ENCODE data around the gene ZNF438. TPM values are rescaled to one million over a fixed set of nuclear protein-coding genes. Genes with fewer than 3 reads are reported as not detected.

The ZNF438 gene
- total and polyA plus RNA-seq, 4 experiments from 2014 or later: 2.0 to 4.5 (median 3.9) TPM

DNA sequence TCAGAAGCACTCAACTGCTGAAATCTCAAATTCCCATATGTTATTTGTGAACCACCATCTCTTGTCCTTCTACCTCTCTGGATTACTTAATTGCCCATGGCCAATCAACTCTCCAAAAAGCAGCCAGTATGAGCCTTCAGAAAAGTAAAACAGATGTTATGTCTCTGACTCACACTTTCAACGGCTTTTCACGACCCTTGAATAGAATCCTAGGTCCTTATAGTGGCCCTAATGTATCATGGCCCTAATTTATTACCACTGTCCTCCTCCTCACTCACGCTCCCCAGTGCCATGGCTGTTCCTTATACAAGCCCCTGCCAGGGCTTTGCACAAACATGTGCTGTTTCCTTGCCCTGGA is 20.0 kb downstream of the ZNF438 start:
- H3K9me3 ChIP-seq (ENCODE audit: control insufficient read depth in 1 of 2, low read length in 2 of 2): no peaks in the 10 kb centered on the region
- ChIA-PET POLR2A (ENCODE audit: partially characterized antibody) (no interaction called here), CTCF (ENCODE audit: partially characterized antibody) (no interaction called here)
- Mint-ChIP-seq H3K27ac (no peak overlapping the region), H3K9me3 (no peaks in the 10 kb centered on the region), H3K36me3 (peaks cover 0 to 10% of the 10 kb centered on the region in 2 donors), H3K4me3 (no peak overlapping the region), H3K27me3 (no peaks in the 10 kb centered on the region), H3K4me1 (peaks cover 0 to 10% (median 5%) of the 10 kb centered on the region in 4 donors)
- H3K4me3 ChIP-seq (ENCODE audit: low read length in 2 of 2): no peak overlapping the region
- DNase-seq: no peak
- no peaks in the 10 kb centered on the region for H3K36me3 ChIP-seq (ENCODE audit: insufficient read depth, low read length)
- intact Hi-C loops (cut with micrococcal nuclease): no loop called here
- H3K4me1 ChIP-seq (ENCODE audit: insufficient read depth, low read length): no peaks in the 10 kb centered on the region
- H3K27ac ChIP-seq (ENCODE audit: low read depth, low read length): no peak overlapping the region
- no peaks in the 10 kb centered on the region for H3K27me3 ChIP-seq (ENCODE audit: insufficient read depth, low read length)

DNA sequence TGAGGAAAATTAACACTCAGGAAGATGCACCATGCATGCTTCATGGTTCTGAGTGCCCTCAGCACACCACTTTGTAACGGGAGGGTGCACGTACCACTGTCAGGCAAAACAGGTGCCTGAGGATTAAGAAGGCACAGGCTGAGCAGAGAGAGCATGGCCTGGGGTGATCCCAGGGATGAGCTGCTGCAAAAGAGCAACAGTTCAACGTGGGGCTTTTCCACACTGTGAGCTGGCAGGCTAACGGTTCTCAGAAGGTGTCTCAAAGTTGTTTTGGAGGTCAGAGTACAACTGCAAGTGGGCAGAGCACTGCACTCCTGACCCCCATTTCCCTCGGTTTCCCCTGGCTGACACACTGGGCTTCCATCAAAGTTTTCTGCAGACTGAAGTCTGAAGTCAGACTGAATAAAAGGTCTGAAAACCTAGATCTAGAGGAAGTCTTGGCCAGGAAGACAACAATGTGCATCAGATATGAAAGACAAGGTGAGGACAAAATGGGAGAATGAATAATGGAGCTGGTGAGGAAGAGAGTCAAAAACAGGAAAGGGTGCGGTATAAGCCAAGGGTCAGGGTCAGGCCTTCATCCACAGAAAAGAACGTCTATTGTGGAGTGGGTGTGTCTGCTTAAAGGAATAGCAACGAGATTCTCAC is 20.5 kb downstream of the ZNF438 start:
- no peaks in the 10 kb centered on the region for H3K27me3 Mint-ChIP-seq
- H3K4me1 Mint-ChIP-seq: peaks cover 2 to 10% (median 5%) of the 10 kb centered on the region in 4 donors
- DNase-seq: no peak
- no peak overlapping the region for H3K4me3 Mint-ChIP-seq
- Histone ChIP-seq H3K4me1 (ENCODE audit: insufficient read depth, low read length) (no peaks in the 10 kb centered on the region), H3K27me3 (ENCODE audit: insufficient read depth, low read length) (no peaks in the 10 kb centered on the region), H3K27ac (ENCODE audit: low read depth, low read length) (no peak overlapping the region), H3K9me3 (ENCODE audit: control insufficient read depth in 1 of 2, low read length in 2 of 2) (no peaks in the 10 kb centered on the region), H3K36me3 (ENCODE audit: insufficient read depth, low read length) (no peaks in the 10 kb centered on the region), H3K4me3 (ENCODE audit: low read length in 2 of 2) (no peak overlapping the region)
- ChIA-PET CTCF (ENCODE audit: partially characterized antibody) (no interaction called here), POLR2A (ENCODE audit: partially characterized antibody) (no interaction called here)
- H3K27ac Mint-ChIP-seq: no peak overlapping the region
- H3K36me3 Mint-ChIP-seq: peaks cover 0 to 10% of the 10 kb centered on the region in 2 donors
- intact Hi-C loops (cut with micrococcal nuclease): no loop called here
- no peaks in the 10 kb centered on the region for H3K9me3 Mint-ChIP-seq

DNA sequence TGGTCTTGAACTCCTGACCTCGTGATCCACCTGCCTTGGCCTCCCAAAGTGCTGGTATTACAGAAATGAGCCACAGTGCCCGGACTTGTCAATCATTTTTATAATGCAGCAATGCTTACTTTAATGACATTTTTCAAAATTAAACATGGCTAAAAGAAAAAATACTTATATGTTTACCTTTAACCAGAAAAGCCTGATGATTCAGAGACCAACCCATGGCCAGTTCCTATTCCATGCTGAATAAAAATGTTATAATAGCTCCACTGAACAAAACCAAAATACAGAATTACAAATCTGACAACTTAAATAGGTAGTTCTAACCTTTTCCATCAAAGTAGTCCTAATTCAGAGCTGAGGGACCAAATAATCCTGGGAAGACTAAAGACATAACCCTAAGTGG is 21.6 kb downstream of the ZNF438 start:
- DNase-seq: no peak
- H3K9me3 Mint-ChIP-seq: no peaks in the 10 kb centered on the region
- Histone ChIP-seq H3K27ac (ENCODE audit: low read depth, low read length) (no peak overlapping the region), H3K27me3 (ENCODE audit: insufficient read depth, low read length) (no peaks in the 10 kb centered on the region), H3K4me1 (ENCODE audit: insufficient read depth, low read length) (no peaks in the 10 kb centered on the region), H3K4me3 (ENCODE audit: low read length in 2 of 2) (no peak overlapping the region), H3K36me3 (ENCODE audit: insufficient read depth, low read length) (no peaks in the 10 kb centered on the region), H3K9me3 (ENCODE audit: control insufficient read depth in 1 of 2, low read length in 2 of 2) (no peaks in the 10 kb centered on the region)
- H3K4me3 Mint-ChIP-seq: no peak overlapping the region
- H3K27ac Mint-ChIP-seq: no peak overlapping the region
- peaks cover 0 to 10% of the 10 kb centered on the region in 2 donors for H3K36me3 Mint-ChIP-seq
- ChIA-PET CTCF (ENCODE audit: partially characterized antibody) (interaction anchor here (1.2 kb wide), 1 partner anchor 22 kb away, joined by 3 read pairs; the partner anchor contains the start of gene ZNF438), POLR2A (ENCODE audit: partially characterized antibody) (interaction anchor here (0.7 to 2.1 kb wide), 2 partner anchors 7 to 22 kb away, joined by 3 to 8 read pairs; partner anchors contain the start of gene ZNF438)
- intact Hi-C loops (cut with micrococcal nuclease): no loop called here
- peaks cover 6 to 14% (median 12%) of the 10 kb centered on the region in 4 donors for H3K4me1 Mint-ChIP-seq
- no peaks in the 10 kb centered on the region for H3K27me3 Mint-ChIP-seq

DNA sequence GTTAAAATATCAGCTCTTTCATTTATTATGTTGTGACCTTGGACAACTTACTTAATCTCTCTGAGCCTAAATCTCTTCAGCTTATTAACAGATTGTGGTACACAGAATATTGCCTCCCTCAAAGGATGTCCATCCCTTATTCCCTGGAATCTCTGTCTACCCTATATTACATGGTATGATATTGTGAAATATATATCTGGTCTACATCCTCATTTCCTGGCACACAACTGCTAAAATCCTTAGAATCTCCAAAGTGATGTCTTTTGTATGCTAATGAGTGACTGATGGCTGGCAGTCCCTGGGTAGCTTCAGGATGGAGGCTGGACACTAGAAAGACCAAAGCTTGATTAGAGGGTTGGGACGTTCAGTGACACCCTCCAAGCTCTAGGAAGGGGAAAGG is 25.8 kb downstream of the ZNF438 start:
- H3K4me3 Mint-ChIP-seq: no peak overlapping the region
- H3K4me1 Mint-ChIP-seq: peaks cover 14 to 30% (median 17%) of the 10 kb centered on the region in 4 donors
- CTCF ChIA-PET (ENCODE audit: partially characterized antibody): interaction anchor here (1.5 kb wide), 1 partner anchor 9 kb away, joined by 3 read pairs; no protein-coding TSS in a partner anchor
- Histone ChIP-seq H3K4me3 (ENCODE audit: low read length in 2 of 2) (no peak overlapping the region), H3K27ac (ENCODE audit: low read depth, low read length) (no peak overlapping the region), H3K27me3 (ENCODE audit: insufficient read depth, low read length) (no peaks in the 10 kb centered on the region), H3K4me1 (ENCODE audit: insufficient read depth, low read length) (peaks cover 12% of the 10 kb centered on the region), H3K36me3 (ENCODE audit: insufficient read depth, low read length) (no peaks in the 10 kb centered on the region), H3K9me3 (ENCODE audit: control insufficient read depth in 1 of 2, low read length in 2 of 2) (no peaks in the 10 kb centered on the region)
- no peaks in the 10 kb centered on the region for H3K9me3 Mint-ChIP-seq
- intact Hi-C loops (cut with micrococcal nuclease): no loop called here
- POLR2A ChIA-PET (ENCODE audit: partially characterized antibody): interaction anchor here (1.8 kb wide), 1 partner anchor 26 kb away, joined by 4 read pairs; the partner anchor contains the start of gene ZNF438
- peak overlapping the region in 2 of 7 donors; percentile 9 to 61 for H3K27ac Mint-ChIP-seq
- DNase-seq: no peak
- no peaks in the 10 kb centered on the region for H3K27me3 Mint-ChIP-seq
- no peaks in the 10 kb centered on the region for H3K36me3 Mint-ChIP-seq

DNA sequence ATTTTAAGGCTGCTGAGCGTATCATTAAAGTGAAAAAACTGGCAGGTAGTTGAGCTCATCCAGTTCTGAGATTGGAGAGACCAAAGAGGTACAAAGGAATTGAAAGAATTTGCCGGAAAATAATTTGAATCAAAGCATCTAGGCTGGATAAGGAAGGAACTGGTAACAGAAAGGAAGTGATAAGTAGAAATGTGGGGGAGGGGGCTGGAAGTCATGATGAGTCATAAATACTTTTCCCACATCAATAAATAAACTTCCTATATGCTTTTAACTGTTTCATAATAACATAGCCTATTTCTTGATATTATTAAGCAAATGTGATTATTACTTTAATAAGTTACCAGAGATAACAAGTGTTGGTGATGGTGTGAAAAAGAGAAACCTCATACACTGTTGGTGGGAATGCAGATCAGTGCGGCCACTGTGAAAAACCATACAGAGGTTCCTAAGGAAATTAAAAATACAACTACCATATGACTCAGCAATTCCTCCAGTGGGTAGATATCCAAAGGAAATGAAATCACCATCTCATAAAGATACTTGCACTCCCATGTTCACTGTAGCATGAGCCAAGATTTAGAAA is 27.0 kb downstream of the ZNF438 start:
- Mint-ChIP-seq H3K27ac (peak overlapping the region in 2 of 7 donors; percentile 32 to 80), H3K4me3 (no peak overlapping the region), H3K9me3 (no peaks in the 10 kb centered on the region), H3K36me3 (no peaks in the 10 kb centered on the region), H3K4me1 (peaks cover 17 to 37% (median 23%) of the 10 kb centered on the region in 4 donors), H3K27me3 (no peaks in the 10 kb centered on the region)
- H3K9me3 ChIP-seq (ENCODE audit: control insufficient read depth in 1 of 2, low read length in 2 of 2): no peaks in the 10 kb centered on the region
- no peaks in the 10 kb centered on the region for H3K36me3 ChIP-seq (ENCODE audit: insufficient read depth, low read length)
- intact Hi-C loops (cut with micrococcal nuclease): no loop called here
- H3K4me3 ChIP-seq (ENCODE audit: low read length in 2 of 2): no peak overlapping the region
- peaks cover 12% of the 10 kb centered on the region for H3K4me1 ChIP-seq (ENCODE audit: insufficient read depth, low read length)
- no peaks in the 10 kb centered on the region for H3K27me3 ChIP-seq (ENCODE audit: insufficient read depth, low read length)
- DNase-seq: no peak
- H3K27ac ChIP-seq (ENCODE audit: low read depth, low read length): no peak overlapping the region
- POLR2A ChIA-PET (ENCODE audit: partially characterized antibody): no interaction called here
- CTCF ChIA-PET (ENCODE audit: partially characterized antibody): interaction anchor here (1.5 kb wide), 1 partner anchor 10 kb away, joined by 3 read pairs; no protein-coding TSS in a partner anchor

DNA sequence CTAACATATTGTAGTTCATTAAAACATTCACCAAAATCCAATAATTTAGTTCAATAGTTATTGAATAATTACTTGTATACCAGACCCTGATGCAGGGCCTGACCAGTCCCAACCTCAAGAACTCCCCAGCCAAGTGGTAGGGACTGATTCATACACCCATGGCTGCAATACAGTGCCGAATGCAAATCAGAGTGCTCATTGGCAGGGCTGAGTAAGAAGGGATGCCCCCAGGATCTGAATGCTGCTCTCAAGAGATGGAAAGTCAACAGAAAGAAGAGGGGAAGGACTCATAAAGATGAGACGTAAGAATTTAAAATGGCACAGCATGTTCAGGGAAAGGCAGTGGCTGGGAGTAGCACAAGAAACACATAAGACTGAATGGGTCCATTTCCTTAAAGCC is 29.9 kb downstream of the ZNF438 start:
- no peaks in the 10 kb centered on the region for H3K9me3 Mint-ChIP-seq
- intact Hi-C loops (cut with micrococcal nuclease): no loop called here
- H3K27me3 Mint-ChIP-seq: no peaks in the 10 kb centered on the region
- Histone ChIP-seq H3K27ac (ENCODE audit: low read depth, low read length) (no peak overlapping the region), H3K4me3 (ENCODE audit: low read length in 2 of 2) (no peak overlapping the region), H3K4me1 (ENCODE audit: insufficient read depth, low read length) (peaks cover 28% of the 10 kb centered on the region), H3K9me3 (ENCODE audit: control insufficient read depth in 1 of 2, low read length in 2 of 2) (no peaks in the 10 kb centered on the region), H3K27me3 (ENCODE audit: insufficient read depth, low read length) (no peaks in the 10 kb centered on the region), H3K36me3 (ENCODE audit: insufficient read depth, low read length) (no peaks in the 10 kb centered on the region)
- no peak overlapping the region for H3K27ac Mint-ChIP-seq
- H3K4me3 Mint-ChIP-seq: no peak overlapping the region
- H3K36me3 Mint-ChIP-seq: no peaks in the 10 kb centered on the region
- peaks cover 30 to 55% (median 39%) of the 10 kb centered on the region in 4 donors for H3K4me1 Mint-ChIP-seq
- POLR2A ChIA-PET (ENCODE audit: partially characterized antibody): no interaction called here
- CTCF ChIA-PET (ENCODE audit: partially characterized antibody): no interaction called here
- DNase-seq: no peak

DNA sequence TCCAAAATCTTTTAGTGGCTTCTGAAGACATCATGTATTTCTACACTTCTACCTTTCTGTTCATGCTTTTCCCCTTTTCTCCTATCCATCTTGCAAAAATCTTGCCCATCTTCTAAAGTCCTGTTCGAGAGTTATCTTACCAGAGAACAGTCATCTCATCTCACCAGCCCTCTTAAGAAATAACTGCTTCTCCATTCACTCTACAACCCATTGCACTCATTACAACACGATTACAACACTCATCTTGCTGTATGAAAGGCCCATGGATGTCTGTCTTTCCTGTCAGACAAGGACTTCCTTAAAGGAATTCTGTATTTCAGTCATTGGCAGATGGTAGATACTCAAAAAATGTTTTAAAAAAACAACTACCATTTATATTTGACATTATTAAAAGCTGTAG is 30.8 kb downstream of the ZNF438 start:
- Mint-ChIP-seq H3K27me3 (no peaks in the 10 kb centered on the region), H3K9me3 (no peaks in the 10 kb centered on the region), H3K36me3 (no peaks in the 10 kb centered on the region), H3K4me1 (peaks cover 30 to 50% (median 40%) of the 10 kb centered on the region in 4 donors), H3K4me3 (peak overlapping the region in 1 of 8 donors; percentile 1), H3K27ac (no peak overlapping the region)
- intact Hi-C loops (cut with micrococcal nuclease): no loop called here
- CTCF ChIA-PET (ENCODE audit: partially characterized antibody): interaction anchor here (0.9 kb wide), 1 partner anchor 31 kb away, joined by 5 read pairs; the partner anchor contains the start of gene ZNF438
- no peak overlapping the region for H3K4me3 ChIP-seq (ENCODE audit: low read length in 2 of 2)
- H3K27ac ChIP-seq (ENCODE audit: low read depth, low read length): no peak overlapping the region
- no peaks in the 10 kb centered on the region for H3K27me3 ChIP-seq (ENCODE audit: insufficient read depth, low read length)
- no peak for DNase-seq
- peaks cover 28% of the 10 kb centered on the region for H3K4me1 ChIP-seq (ENCODE audit: insufficient read depth, low read length)
- no peaks in the 10 kb centered on the region for H3K36me3 ChIP-seq (ENCODE audit: insufficient read depth, low read length)
- POLR2A ChIA-PET (ENCODE audit: partially characterized antibody): no interaction called here
- H3K9me3 ChIP-seq (ENCODE audit: control insufficient read depth in 1 of 2, low read length in 2 of 2): no peaks in the 10 kb centered on the region
